Mesothelial cell of epicardium (in vitro differentiated cells): Measurements from ENCODE around the gene CEACAM21. TPM values are rescaled to one million over a fixed set of nuclear protein-coding genes. Genes with fewer than 3 reads are reported as not detected.

ENCODE experiments used
- DNase-seq, 2 experiments: peaks; one replicate each; pipeline ENCODE4 v3.0.0; 2021; ENCODE audit warnings: low spot score in 2 of 2; ENCODE audit not compliant: unreplicated experiment in 2 of 2
- H3K27ac Mint-ChIP-seq: 2 replicates; pipeline ENCODE4 v1.8.0; 2021; ENCODE audit warnings: mixed read lengths
- H3K27me3 Mint-ChIP-seq: 2 replicates; pipeline ENCODE4 v1.8.0; 2021; ENCODE audit warnings: low read depth, mixed read lengths
- H3K36me3 Mint-ChIP-seq: 2 replicates; pipeline ENCODE4 v1.8.0; 2021; ENCODE audit warnings: mixed read lengths
- H3K4me1 Mint-ChIP-seq: 2 replicates; pipeline ENCODE4 v1.8.0; 2021; ENCODE audit warnings: mixed read lengths
- H3K4me3 Mint-ChIP-seq: 2 replicates; pipeline ENCODE4 v1.8.0; 2021; ENCODE audit warnings: mild to moderate bottlenecking, moderate library complexity, mixed read lengths
- H3K9me3 Mint-ChIP-seq: 2 replicates; pipeline ENCODE4 v1.8.0; 2021; ENCODE audit warnings: mixed read lengths
- CTCF ChIP-seq: fragments of 200-600 bp; sonication (generic); IDR thresholded peaks from one replicate; pipeline ENCODE4 v1.5.0; 2021; ENCODE audit warnings: antibody characterized with exemption; ENCODE audit not compliant: unreplicated experiment
- total RNA-seq: library from RNA; stranded (reverse); gene quantifications from 3 replicates; pipeline ENCODE4 v1.2.1, GENCODE V29; 2021

The CEACAM21 gene
- total RNA-seq, 1 donor from 2014 or later = not detected

DNA sequence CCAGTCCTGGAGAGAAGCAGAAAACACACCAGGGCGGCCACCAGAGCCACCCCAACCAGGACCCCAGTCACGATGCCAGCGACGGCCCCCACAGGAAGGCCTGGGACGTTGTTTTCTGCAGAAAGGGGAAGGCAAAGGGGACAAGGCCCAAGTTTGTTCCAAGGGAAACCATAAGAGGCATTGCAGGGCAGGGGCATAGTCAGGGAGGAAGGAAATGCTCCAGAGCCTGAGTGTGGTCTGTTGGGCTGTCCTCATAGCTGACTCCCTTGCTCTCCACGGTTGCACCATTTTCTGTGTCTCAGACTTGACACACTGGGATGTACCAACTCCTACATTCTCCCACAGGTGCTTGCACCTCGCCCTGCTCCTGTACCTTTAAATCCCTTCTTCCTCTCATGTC is 45.7 kb downstream of the CEACAM21 start:
- Mint-ChIP-seq H3K27me3 (no peaks in the 10 kb centered on the region), H3K36me3 (no peaks in the 10 kb centered on the region), H3K4me3 (no peak overlapping the region), H3K4me1 (no peaks in the 10 kb centered on the region), H3K9me3 (peaks cover 40% of the 10 kb centered on the region), H3K27ac (no peak overlapping the region)
- DNase-seq = no peak
- TF ChIP-seq CTCF = no peak

- H3K9me3 Mint-ChIP-seq = peaks cover 34% of the 10 kb centered on the region
- H3K4me3 Mint-ChIP-seq = no peak overlapping the region
- no peak for TF ChIP-seq CTCF
Measured at GRCh38 chr19:41623360-41623759, 47.4 kb downstream of the CEACAM21 start.

GRCh38 chr19:41624515-41624914 is 48.5 kb downstream of the CEACAM21 start:
- Mint-ChIP-seq H3K4me1 (no peaks in the 10 kb centered on the region), H3K4me3 (no peak overlapping the region), H3K36me3 (no peaks in the 10 kb centered on the region), H3K27me3 (no peaks in the 10 kb centered on the region), H3K9me3 (peaks cover 43% of the 10 kb centered on the region), H3K27ac (no peak overlapping the region)
- TF ChIP-seq CTCF = no peak
- DNase-seq = no peak

More at GRCh38 chr19:41623360-41623759, 47.4 kb downstream of the CEACAM21 start:
- no peaks in the 10 kb centered on the region for H3K4me1 Mint-ChIP-seq
- no peaks in the 10 kb centered on the region for H3K36me3 Mint-ChIP-seq
- no peak for DNase-seq
- no peaks in the 10 kb centered on the region for H3K27me3 Mint-ChIP-seq
- no peak overlapping the region for H3K27ac Mint-ChIP-seq

DNA sequence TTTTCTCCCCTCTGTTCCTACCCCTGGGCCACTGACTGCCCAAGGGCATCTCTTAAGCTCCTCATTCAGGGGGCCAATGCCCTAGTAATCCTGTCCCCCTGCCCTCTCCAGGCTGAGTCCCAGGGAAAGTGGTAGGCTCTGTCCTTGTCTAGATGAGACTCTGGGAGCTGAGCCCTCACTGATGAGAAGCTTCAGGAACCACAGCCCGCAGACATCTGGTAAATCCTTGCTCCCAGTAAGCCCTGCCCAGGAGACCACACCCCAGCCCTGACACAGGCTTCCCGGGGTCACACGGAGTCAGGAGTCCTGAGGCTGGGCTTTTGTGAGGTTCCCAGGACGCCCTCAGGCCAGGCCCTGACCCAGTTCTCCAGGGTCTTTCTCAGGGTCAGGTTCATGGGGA is 49.0 kb downstream of the CEACAM21 start:
- no peaks in the 10 kb centered on the region for H3K36me3 Mint-ChIP-seq
- no peaks in the 10 kb centered on the region for H3K4me1 Mint-ChIP-seq
- no peak for TF ChIP-seq CTCF
- DNase-seq = no peak
- H3K4me3 Mint-ChIP-seq = no peak overlapping the region
- H3K9me3 Mint-ChIP-seq = peaks cover 43% of the 10 kb centered on the region
- H3K27ac Mint-ChIP-seq = no peak overlapping the region
- H3K27me3 Mint-ChIP-seq = no peaks in the 10 kb centered on the region

DNA sequence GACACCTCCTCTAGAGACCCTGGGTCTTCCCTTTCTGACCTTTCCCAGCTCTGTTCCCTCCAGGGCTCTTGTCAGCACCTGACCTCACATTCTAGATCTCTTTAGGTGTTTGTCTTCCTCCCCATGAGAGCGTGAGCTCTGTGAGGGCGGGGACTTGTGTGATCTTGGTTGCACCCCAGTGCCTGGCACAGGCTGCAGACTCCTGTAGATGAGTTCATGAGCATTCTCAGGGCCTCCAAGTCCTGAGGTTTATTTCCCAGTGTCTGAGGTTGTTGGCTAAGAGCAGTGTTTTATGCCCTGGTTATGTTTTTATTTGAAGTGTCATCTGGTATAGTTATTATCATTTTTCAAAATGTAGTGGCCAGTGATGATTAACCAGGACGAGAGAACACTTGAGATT is 50.3 kb downstream of the CEACAM21 start:
- H3K36me3 Mint-ChIP-seq = no peaks in the 10 kb centered on the region
- peaks cover 47% of the 10 kb centered on the region for H3K9me3 Mint-ChIP-seq
- H3K4me1 Mint-ChIP-seq = no peaks in the 10 kb centered on the region
- no peak for TF ChIP-seq CTCF
- DNase-seq = no peak
- H3K27ac Mint-ChIP-seq = no peak overlapping the region
- H3K27me3 Mint-ChIP-seq = no peaks in the 10 kb centered on the region
- H3K4me3 Mint-ChIP-seq = no peak overlapping the region

GRCh38 chr19:41626877-41627276 is 50.9 kb downstream of the CEACAM21 start, which contains the start of gene CEACAM4:
CEACAM4 (minus strand) TSS chr19:41627074; CDS start chr19:41626963, 111 bp downstream.
- Mint-ChIP-seq H3K27ac (no peak within 1 kb of the TSS), H3K9me3 (peaks cover 50% of the 10 kb centered on the region), H3K27me3 (no peaks in the 10 kb centered on the region), H3K4me1 (no peaks in the 10 kb centered on the region), H3K4me3 (no peak within 1 kb of the TSS), H3K36me3 (no peaks in the 10 kb centered on the region)
- TF ChIP-seq CTCF = no peak
- no peak for DNase-seq
